HG03159 (cell line): Measurements from ENCODE around the gene ZFAND4.
"Not testable (repeated sequence)": the region's sequence is repeated elsewhere in the genome, so short reads cannot be mapped to it uniquely, and the experiment has no call there.

Experiments used
- ATAC-seq: cut with Tn5 transposase; IDR thresholded peaks from one replicate; pipeline ENCODE4 v1.9.1; 2021; ENCODE audit warnings: mild to moderate bottlenecking, moderate library complexity; ENCODE audit not compliant: unreplicated experiment

Gene ZFAND4

GRCh38 chr10:45592432-45592831, 80.1 kb downstream of the ZFAND4 start:
- ATAC-seq = no peak

GRCh38 chr10:45591280-45591679, 81.3 kb downstream of the ZFAND4 start:
- no peak for ATAC-seq

GRCh38 chr10:45589868-45590267, 82.7 kb downstream of the ZFAND4 start:
- ATAC-seq = no peak

- ATAC-seq = no peak
Observed at GRCh38 chr10:45589009-45589408, 83.6 kb downstream of the ZFAND4 start.

- no peak for ATAC-seq
Observed at GRCh38 chr10:45586028-45586824, 86.3 kb downstream of the ZFAND4 start.

GRCh38 chr10:45585131-45585530, 87.4 kb downstream of the ZFAND4 start:
- no peak for ATAC-seq

GRCh38 chr10:45582386-45582781, 90.2 kb downstream of the ZFAND4 start:
- ATAC-seq = no peak

GRCh38 chr10:45581582-45582385, 90.8 kb downstream of the ZFAND4 start:
- no peak for ATAC-seq

GRCh38 chr10:45581216-45581549, 91.4 kb downstream of the ZFAND4 start:
- peak; percentile 35 for ATAC-seq

GRCh38 chr10:45580371-45581215, 92.0 kb downstream of the ZFAND4 start:
- ATAC-seq = peak; percentile 58

GRCh38 chr10:45578384-45578971, 94.1 kb downstream of the ZFAND4 start:
- ATAC-seq = no peak

GRCh38 chr10:45575966-45576597, 96.5 kb downstream of the ZFAND4 start:
- no peak for ATAC-seq

GRCh38 chr10:45575032-45575761, 97.4 kb downstream of the ZFAND4 start:
- ATAC-seq = not testable (repeated sequence)

GRCh38 chr10:45569471-45569870, 103.1 kb downstream of the ZFAND4 start:
- no peak for ATAC-seq

GRCh38 chr10:45566415-45566814, 106.2 kb downstream of the ZFAND4 start:
- ATAC-seq = no peak
